ENCODE measurements around the gene RNF223.

Gene RNF223

DNA sequence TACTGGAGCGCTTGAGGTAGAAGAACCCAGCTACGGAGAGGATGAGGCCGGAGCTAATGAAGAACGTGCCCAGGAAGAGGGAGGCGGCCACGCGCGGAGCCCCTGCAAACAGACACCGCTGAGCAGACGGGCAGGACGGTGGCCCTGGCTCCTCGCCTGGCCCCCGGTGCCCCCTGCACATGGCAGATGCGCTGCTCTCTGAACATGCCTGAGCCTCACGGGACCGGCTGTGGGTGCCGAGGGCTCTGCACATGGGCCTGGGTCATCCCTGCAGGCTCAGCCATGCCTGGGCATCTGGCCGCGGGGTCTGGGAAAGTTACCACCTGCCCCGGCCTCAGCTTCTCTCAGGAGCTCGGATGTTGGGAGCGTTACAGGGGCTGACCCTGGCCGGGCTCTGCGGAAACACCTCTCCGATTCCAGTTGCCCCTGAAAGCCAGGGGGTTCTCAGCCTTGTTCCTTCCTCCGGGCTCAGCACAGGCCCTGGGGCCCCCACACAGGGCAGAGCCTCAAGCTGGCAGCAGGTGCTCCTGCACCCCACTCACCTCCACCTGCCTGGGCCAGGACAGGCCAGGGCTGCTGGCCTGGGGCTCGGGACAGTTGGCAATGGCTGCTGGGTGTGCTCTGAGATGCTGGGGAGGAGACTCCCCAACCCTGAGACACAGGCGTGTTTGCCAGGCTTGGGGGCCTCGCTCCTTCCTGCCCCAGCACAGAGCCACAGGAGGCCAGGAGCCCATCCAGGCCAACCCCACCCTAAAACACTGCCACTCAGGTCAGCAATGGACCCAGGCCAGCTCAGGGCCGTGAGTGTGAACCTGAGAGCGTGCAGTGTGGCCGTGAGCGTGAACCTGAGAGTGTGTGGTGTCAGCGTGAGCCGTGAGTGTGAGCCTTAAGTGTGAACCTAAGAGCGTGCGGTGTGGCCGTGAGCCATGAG is 12.1 kb upstream of the RNF223 start:
- H2BK12ac ChIP-seq (ENCODE audit: low read length), result no peak overlapping the region
- no peak overlapping the region for H3K4me3 ChIP-seq (ENCODE audit: low read depth, low read length)
- H2BK5ac ChIP-seq (ENCODE audit: low read depth, low read length, poor library complexity), result no peak overlapping the region
- no peak overlapping the region for H3K9ac ChIP-seq (ENCODE audit: low read length)
- no peak overlapping the region for H3K23ac ChIP-seq (ENCODE audit: low read length)
- no peak overlapping the region for H2AFZ ChIP-seq (ENCODE audit: insufficient read depth, low read length, poor library complexity)
- no peak overlapping the region for H4K8ac ChIP-seq (ENCODE audit: low read depth, low read length)
- H4K12ac ChIP-seq (ENCODE audit: low read depth, low read length), result no peak overlapping the region
- no peak overlapping the region for H3K18ac ChIP-seq (ENCODE audit: low read length)
- H3K27me3 ChIP-seq (ENCODE audit: insufficient read depth, low read length), result no peaks in the 10 kb centered on the region
- DNase-seq, result no peak
- no CpG with 5 or more reads among the region's 38 CpGs for WGBS (ENCODE audit: extremely low coverage, insufficient coverage, insufficient read length)
- H2AK5ac ChIP-seq (ENCODE audit: low read length), result no peak overlapping the region
- no peaks in the 10 kb centered on the region for H3K9me3 ChIP-seq (ENCODE audit: insufficient read depth, low read depth, low read length)
- peaks cover 10 to 20% of the 10 kb centered on the region in 2 experiments for H3K36me3 ChIP-seq (ENCODE audit: control insufficient read depth in 1 of 2, insufficient read depth in 2 of 2, low read length in 2 of 2)
- H3K4me1 ChIP-seq (ENCODE audit: control insufficient read depth in 1 of 2, insufficient read depth in 2 of 2, low read length in 2 of 2), result peaks cover 1 to 3% of the 10 kb centered on the region in 2 experiments
- H3K79me2 ChIP-seq (ENCODE audit: control insufficient read depth, insufficient read depth, low read length, poor library complexity), result peaks cover under 1% of the 10 kb centered on the region
- no peak overlapping the region for H2BK120ac ChIP-seq (ENCODE audit: insufficient read depth, low read length, poor library complexity)
- H3K27ac ChIP-seq (ENCODE audit: low read depth, low read length), result no peak overlapping the region
- no peak overlapping the region for H3K14ac ChIP-seq (ENCODE audit: low read length)
- H3K4me2 ChIP-seq (ENCODE audit: low read length), result no peak overlapping the region
- no peak overlapping the region for H3K4ac ChIP-seq (ENCODE audit: low read depth, low read length)
- peaks cover 2% of the 10 kb centered on the region for H3K79me1 ChIP-seq (ENCODE audit: low read length)
- H4K91ac ChIP-seq (ENCODE audit: low read depth, low read length), result no peak overlapping the region

DNA sequence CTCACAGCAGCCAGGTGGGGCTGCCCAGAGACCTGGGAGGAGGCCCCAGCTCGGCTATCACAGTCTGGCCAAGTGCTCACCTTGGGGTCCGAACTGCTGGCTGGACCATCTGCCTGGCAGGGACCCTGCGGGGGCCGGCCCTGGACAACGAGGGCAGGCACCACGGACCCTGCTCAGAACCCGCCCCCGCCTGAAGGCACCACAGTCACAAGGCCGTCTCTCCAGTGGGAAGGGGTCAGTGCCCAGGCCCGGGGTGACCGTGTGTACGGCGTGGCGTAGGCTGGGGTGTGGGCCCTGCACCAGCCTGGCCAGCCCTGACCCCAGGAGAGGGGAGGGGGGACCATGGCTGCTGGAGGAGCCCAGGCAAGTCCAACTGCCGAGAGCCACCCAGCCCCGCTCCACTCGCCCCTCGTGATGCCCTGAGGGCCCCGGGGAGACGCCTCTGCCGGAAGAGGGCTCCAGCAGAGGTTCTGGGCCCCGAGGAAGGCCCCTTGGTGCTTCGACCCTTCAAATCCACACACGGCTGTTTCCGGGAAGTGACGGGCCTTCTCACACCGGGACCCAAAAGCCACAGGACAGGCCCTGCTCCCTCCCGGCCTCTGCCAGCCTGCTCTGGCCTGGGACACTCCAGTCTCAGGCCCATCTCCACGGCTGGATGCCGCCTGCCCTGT is 11.2 kb upstream of the RNF223 start:
- peaks cover 4% of the 10 kb centered on the region for H3K79me2 ChIP-seq (ENCODE audit: control insufficient read depth, insufficient read depth, low read length, poor library complexity)
- WGBS (ENCODE audit: extremely low coverage, insufficient coverage, insufficient read length), result no CpG with 5 or more reads among the region's 30 CpGs
- no peaks in the 10 kb centered on the region for H3K27me3 ChIP-seq (ENCODE audit: insufficient read depth, low read length)
- H3K4me2 ChIP-seq (ENCODE audit: low read length), result no peak overlapping the region
- H3K23ac ChIP-seq (ENCODE audit: low read length), result no peak overlapping the region
- H3K4ac ChIP-seq (ENCODE audit: low read depth, low read length), result no peak overlapping the region
- H3K18ac ChIP-seq (ENCODE audit: low read length), result no peak overlapping the region
- no peak overlapping the region for H3K14ac ChIP-seq (ENCODE audit: low read length)
- no peak overlapping the region for H2BK5ac ChIP-seq (ENCODE audit: low read depth, low read length, poor library complexity)
- no peak overlapping the region for H3K27ac ChIP-seq (ENCODE audit: low read depth, low read length)
- H2AK5ac ChIP-seq (ENCODE audit: low read length), result no peak overlapping the region
- H4K12ac ChIP-seq (ENCODE audit: low read depth, low read length), result no peak overlapping the region
- H3K4me3 ChIP-seq (ENCODE audit: low read depth, low read length), result no peak overlapping the region
- peaks cover 6% of the 10 kb centered on the region for H3K79me1 ChIP-seq (ENCODE audit: low read length)
- peaks cover 10 to 20% of the 10 kb centered on the region in 2 experiments for H3K36me3 ChIP-seq (ENCODE audit: control insufficient read depth in 1 of 2, insufficient read depth in 2 of 2, low read length in 2 of 2)
- H2BK12ac ChIP-seq (ENCODE audit: low read length), result no peak overlapping the region
- H4K8ac ChIP-seq (ENCODE audit: low read depth, low read length), result no peak overlapping the region
- H3K9me3 ChIP-seq (ENCODE audit: insufficient read depth, low read depth, low read length), result no peaks in the 10 kb centered on the region
- H2AFZ ChIP-seq (ENCODE audit: insufficient read depth, low read length, poor library complexity), result no peak overlapping the region
- H3K4me1 ChIP-seq (ENCODE audit: control insufficient read depth in 1 of 2, insufficient read depth in 2 of 2, low read length in 2 of 2), result peaks cover 6 to 7% of the 10 kb centered on the region in 2 experiments
- DNase-seq, result no peak
- no peak overlapping the region for H4K91ac ChIP-seq (ENCODE audit: low read depth, low read length)
- H2BK120ac ChIP-seq (ENCODE audit: insufficient read depth, low read length, poor library complexity), result no peak overlapping the region
- no peak overlapping the region for H3K9ac ChIP-seq (ENCODE audit: low read length)

DNA sequence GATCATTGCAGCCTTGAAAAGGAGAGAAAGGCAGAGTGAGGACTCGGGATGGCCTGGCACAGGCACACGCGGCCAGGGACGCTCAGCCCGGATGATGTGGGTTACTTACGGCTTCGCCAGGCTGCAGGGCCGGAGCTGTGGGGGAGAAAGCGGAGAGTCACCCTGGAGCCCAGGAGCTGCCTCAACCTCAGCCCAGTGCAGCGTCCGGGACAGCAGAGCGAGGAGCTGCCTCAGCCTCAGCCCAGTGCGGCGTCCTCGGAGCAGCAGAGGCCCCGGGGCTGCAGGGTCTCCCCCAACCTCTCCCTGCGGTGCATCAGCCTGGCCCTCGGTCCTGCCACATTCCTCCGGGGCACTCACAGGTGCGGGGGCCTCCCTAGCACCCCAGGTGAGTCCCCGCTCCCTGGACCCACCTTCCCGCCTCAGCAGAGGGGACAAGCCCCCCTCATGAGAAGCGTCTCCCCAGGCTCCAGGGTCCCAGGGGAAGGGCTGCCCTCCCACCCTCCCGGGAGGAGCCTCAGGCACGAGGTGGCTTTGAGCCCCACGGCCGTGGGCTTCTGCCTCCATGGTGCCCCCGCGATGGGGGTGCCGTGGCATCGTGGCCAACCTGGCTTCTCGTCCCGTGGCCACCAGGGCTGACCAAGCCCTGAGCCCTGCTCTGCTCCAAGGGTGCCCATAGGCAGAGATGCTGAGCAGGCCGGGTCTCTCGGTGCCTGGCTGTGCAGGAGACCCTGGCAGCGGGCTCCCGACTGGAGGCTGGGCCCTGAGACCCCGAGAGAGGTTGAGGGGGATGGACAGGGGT is 10.5 kb upstream of the RNF223 start:
- Histone ChIP-seq H2AK5ac (ENCODE audit: low read length) (no peak overlapping the region), H3K36me3 (ENCODE audit: control insufficient read depth in 1 of 2, insufficient read depth in 2 of 2, low read length in 2 of 2) (peaks cover 10 to 20% of the 10 kb centered on the region in 2 experiments), H2BK5ac (ENCODE audit: low read depth, low read length, poor library complexity) (no peak overlapping the region), H3K9me3 (ENCODE audit: insufficient read depth, low read depth, low read length) (no peaks in the 10 kb centered on the region), H3K4ac (ENCODE audit: low read depth, low read length) (no peak overlapping the region), H3K9ac (ENCODE audit: low read length) (no peak overlapping the region), H3K4me3 (ENCODE audit: low read depth, low read length) (no peak overlapping the region), H3K4me2 (ENCODE audit: low read length) (no peak overlapping the region), H3K79me1 (ENCODE audit: low read length) (peaks cover 14% of the 10 kb centered on the region), H2BK12ac (ENCODE audit: low read length) (no peak overlapping the region), H3K14ac (ENCODE audit: low read length) (no peak overlapping the region), H3K23ac (ENCODE audit: low read length) (no peak overlapping the region), H2AFZ (ENCODE audit: insufficient read depth, low read length, poor library complexity) (no peak overlapping the region), H3K27me3 (ENCODE audit: insufficient read depth, low read length) (no peaks in the 10 kb centered on the region), H3K27ac (ENCODE audit: low read depth, low read length) (no peak overlapping the region), H4K12ac (ENCODE audit: low read depth, low read length) (no peak overlapping the region), H3K79me2 (ENCODE audit: control insufficient read depth, insufficient read depth, low read length, poor library complexity) (peaks cover 10% of the 10 kb centered on the region), H2BK120ac (ENCODE audit: insufficient read depth, low read length, poor library complexity) (no peak overlapping the region), H3K4me1 (ENCODE audit: control insufficient read depth in 1 of 2, insufficient read depth in 2 of 2, low read length in 2 of 2) (peaks cover 14% of the 10 kb centered on the region in 2 experiments), H4K91ac (ENCODE audit: low read depth, low read length) (no peak overlapping the region), H3K18ac (ENCODE audit: low read length) (no peak overlapping the region), H4K8ac (ENCODE audit: low read depth, low read length) (no peak overlapping the region)
- no CpG with 5 or more reads among the region's 38 CpGs for WGBS (ENCODE audit: extremely low coverage, insufficient coverage, insufficient read length)
- DNase-seq, result no peak
